HUES64 (cell line): ENCODE results near the gene SLC26A6.

ENCODE experiments used
- H3K27ac ChIP-seq: 2 replicates; pipeline ENCODE4 v1.7.0; 2013; ENCODE audit warnings: low read depth, low read length, inconsistent platforms
- H3K27me3 ChIP-seq: 2 replicates; pipeline ENCODE4 v1.6.1; 2013; ENCODE audit warnings: mild to moderate bottlenecking, low read length; ENCODE audit not compliant: insufficient read depth
- H3K36me3 ChIP-seq: 2 replicates; pipeline ENCODE4 v1.6.1; 2013; ENCODE audit warnings: mild to moderate bottlenecking, low read length; ENCODE audit not compliant: insufficient read depth
- H3K4me1 ChIP-seq: 2 replicates; pipeline ENCODE4 v1.6.1; 2013; ENCODE audit warnings: mild to moderate bottlenecking, low read length, moderate library complexity; ENCODE audit not compliant: insufficient read depth
- H3K4me3 ChIP-seq: 2 replicates; pipeline ENCODE4 v1.5.1; 2013; ENCODE audit warnings: mild to moderate bottlenecking, low read length, moderate library complexity
- H3K9ac ChIP-seq: 2 replicates; pipeline ENCODE4 v1.6.1; 2013; ENCODE audit warnings: mild to moderate bottlenecking, low read depth, low read length
- H3K9me3 ChIP-seq: 2 replicates; pipeline ENCODE4 v1.6.1; 2013; ENCODE audit warnings: low read depth, low read length; ENCODE audit not compliant: insufficient read depth
- WGBS: fragments of 150-250, 120-280 bp; methylation state at CpG from one replicate; pipeline ENCODE4 v1.1.7; 2013; ENCODE audit warnings: missing lambda C conversion rate; 5-methylcytosine and 5-hydroxymethylcytosine counted together

The SLC26A6 gene

GRCh38 chr3:48678056-48678455 is 42.8 kb upstream of the SLC26A6 start:
- Histone ChIP-seq H3K9me3 (no peaks in the 10 kb centered on the region), H3K27ac (no peak overlapping the region), H3K4me1 (no peaks in the 10 kb centered on the region), H3K9ac (no peak overlapping the region), H3K36me3 (peaks cover 84% of the 10 kb centered on the region), H3K27me3 (no peaks in the 10 kb centered on the region), H3K4me3 (no peak overlapping the region)
- 90% methylated on average over 4 of the region's 4 CpGs for WGBS

GRCh38 chr3:48674505-48674904 is 39.2 kb upstream of the SLC26A6 start:
- H3K9me3 ChIP-seq, result no peaks in the 10 kb centered on the region
- no peak overlapping the region for H3K4me3 ChIP-seq
- WGBS, result 96% methylated on average over 9 of the region's 9 CpGs
- no peaks in the 10 kb centered on the region for H3K27me3 ChIP-seq
- H3K4me1 ChIP-seq, result no peaks in the 10 kb centered on the region
- no peak overlapping the region for H3K27ac ChIP-seq
- H3K9ac ChIP-seq, result no peak overlapping the region
- H3K36me3 ChIP-seq, result peaks cover 72% of the 10 kb centered on the region

- Histone ChIP-seq H3K4me1 (no peaks in the 10 kb centered on the region), H3K36me3 (peaks cover 59% of the 10 kb centered on the region), H3K27me3 (no peaks in the 10 kb centered on the region), H3K9me3 (no peaks in the 10 kb centered on the region), H3K27ac (no peak overlapping the region), H3K9ac (no peak overlapping the region), H3K4me3 (no peak overlapping the region)
- WGBS, result 98% methylated on average over 1 of the region's 1 CpG
Measured at GRCh38 chr3:48672522-48672921, 37.3 kb upstream of the SLC26A6 start.

GRCh38 chr3:48664929-48665328 is 29.7 kb upstream of the SLC26A6 start:
- peaks cover 4% of the 10 kb centered on the region; the same call in 1 of the 2 replicates for H3K4me1 ChIP-seq
- 0 out of 2 replicates have a peak overlapping the region, but pooled peaks have one; percentile 79 for H3K4me3 ChIP-seq
- H3K27ac ChIP-seq, result no peak overlapping the region; the same call in 1 of the 2 replicates
- H3K27me3 ChIP-seq, result no peaks in the 10 kb centered on the region
- peaks cover 21% of the 10 kb centered on the region for H3K36me3 ChIP-seq
- H3K9me3 ChIP-seq, result no peaks in the 10 kb centered on the region
- peak overlapping the region; percentile 15; the same call in 1 of the 2 replicates for H3K9ac ChIP-seq
- 79% methylated on average over 3 of the region's 4 CpGs for WGBS

GRCh38 chr3:48664313-48664644 is 29.0 kb upstream of the SLC26A6 start:
- Histone ChIP-seq H3K4me1 (peaks cover 4% of the 10 kb centered on the region; the same call in 1 of the 2 replicates), H3K9me3 (no peaks in the 10 kb centered on the region), H3K4me3 (peak overlapping the region; percentile 79; the same call in 1 of the 2 replicates), H3K27ac (peak overlapping the region; percentile 100), H3K36me3 (peaks cover 28% of the 10 kb centered on the region), H3K27me3 (no peaks in the 10 kb centered on the region), H3K9ac (peak overlapping the region; percentile 15; the same call in 1 of the 2 replicates)
- WGBS, result 64% methylated on average over 9 of the region's 11 CpGs

GRCh38 chr3:48663489-48664312 is 28.4 kb upstream of the SLC26A6 start:
- Histone ChIP-seq H3K9ac (peak overlapping the region; percentile 98), H3K27me3 (no peaks in the 10 kb centered on the region), H3K4me3 (peak overlapping the region; percentile 79), H3K27ac (peak overlapping the region; percentile 100), H3K4me1 (peaks cover 4% of the 10 kb centered on the region; the same call in 1 of the 2 replicates), H3K36me3 (peaks cover 34% of the 10 kb centered on the region), H3K9me3 (no peaks in the 10 kb centered on the region)
- under 1% methylated on average over 66 of the region's 66 CpGs for whole genome bisulfite sequencing

- Histone ChIP-seq H3K4me3 (peak within 1 kb of the TSS; percentile 79), H3K36me3 (peaks cover 35% of the 10 kb centered on the region), H3K27me3 (no peaks in the 10 kb centered on the region), H3K9ac (peak within 1 kb of the TSS; percentile 98), H3K27ac (peak within 1 kb of the TSS; percentile 100), H3K4me1 (peaks cover 4% of the 10 kb centered on the region; the same call in 1 of the 2 replicates), H3K9me3 (no peaks in the 10 kb centered on the region)
- WGBS, result under 1% methylated on average over 52 of the region's 52 CpGs
Measured at GRCh38 chr3:48662753-48663488, 27.7 kb upstream of the SLC26A6 start, which contains the start of gene CELSR3. Gene CELSR3, minus strand, starts transcription at chr3:48662886. Its CDS starts 252 bp downstream, at chr3:48662634.

GRCh38 chr3:48662145-48662752 is 27.0 kb upstream of the SLC26A6 start:
- 0 out of 2 replicates have a peak overlapping the region, but pooled peaks have one; percentile 7 for H3K9ac ChIP-seq
- 2% methylated on average over 40 of the region's 46 CpGs for WGBS
- H3K4me3 ChIP-seq, result peak overlapping the region; percentile 79
- H3K27me3 ChIP-seq, result no peaks in the 10 kb centered on the region
- H3K4me1 ChIP-seq, result peaks cover 4% of the 10 kb centered on the region; the same call in 1 of the 2 replicates
- H3K27ac ChIP-seq, result peak overlapping the region; percentile 100; the same call in 1 of the 2 replicates
- H3K36me3 ChIP-seq, result peaks cover 36% of the 10 kb centered on the region
- H3K9me3 ChIP-seq, result no peaks in the 10 kb centered on the region

- Histone ChIP-seq H3K4me1 (peaks cover 4% of the 10 kb centered on the region; the same call in 1 of the 2 replicates), H3K27ac (no peak overlapping the region), H3K36me3 (peaks cover 36% of the 10 kb centered on the region), H3K9me3 (no peaks in the 10 kb centered on the region), H3K9ac (no peak overlapping the region), H3K27me3 (no peaks in the 10 kb centered on the region), H3K4me3 (peak overlapping the region; percentile 79)
- 5% methylated on average over 67 of the region's 67 CpGs for WGBS
Measured at GRCh38 chr3:48661501-48662144, 26.4 kb upstream of the SLC26A6 start.

GRCh38 chr3:48660800-48661400 is 25.6 kb upstream of the SLC26A6 start:
- H3K4me1 ChIP-seq, result peaks cover 4% of the 10 kb centered on the region; the same call in 1 of the 2 replicates
- peak overlapping the region; percentile 79 for H3K4me3 ChIP-seq
- H3K36me3 ChIP-seq, result peaks cover 30% of the 10 kb centered on the region
- no peaks in the 10 kb centered on the region for H3K27me3 ChIP-seq
- no peak overlapping the region for H3K27ac ChIP-seq
- no peak overlapping the region for H3K9ac ChIP-seq
- no peaks in the 10 kb centered on the region for H3K9me3 ChIP-seq
- 93% methylated on average over 61 of the region's 61 CpGs for WGBS
